ENCODE results near the gene MAP3K21.

MAP3K21 gene

DNA sequence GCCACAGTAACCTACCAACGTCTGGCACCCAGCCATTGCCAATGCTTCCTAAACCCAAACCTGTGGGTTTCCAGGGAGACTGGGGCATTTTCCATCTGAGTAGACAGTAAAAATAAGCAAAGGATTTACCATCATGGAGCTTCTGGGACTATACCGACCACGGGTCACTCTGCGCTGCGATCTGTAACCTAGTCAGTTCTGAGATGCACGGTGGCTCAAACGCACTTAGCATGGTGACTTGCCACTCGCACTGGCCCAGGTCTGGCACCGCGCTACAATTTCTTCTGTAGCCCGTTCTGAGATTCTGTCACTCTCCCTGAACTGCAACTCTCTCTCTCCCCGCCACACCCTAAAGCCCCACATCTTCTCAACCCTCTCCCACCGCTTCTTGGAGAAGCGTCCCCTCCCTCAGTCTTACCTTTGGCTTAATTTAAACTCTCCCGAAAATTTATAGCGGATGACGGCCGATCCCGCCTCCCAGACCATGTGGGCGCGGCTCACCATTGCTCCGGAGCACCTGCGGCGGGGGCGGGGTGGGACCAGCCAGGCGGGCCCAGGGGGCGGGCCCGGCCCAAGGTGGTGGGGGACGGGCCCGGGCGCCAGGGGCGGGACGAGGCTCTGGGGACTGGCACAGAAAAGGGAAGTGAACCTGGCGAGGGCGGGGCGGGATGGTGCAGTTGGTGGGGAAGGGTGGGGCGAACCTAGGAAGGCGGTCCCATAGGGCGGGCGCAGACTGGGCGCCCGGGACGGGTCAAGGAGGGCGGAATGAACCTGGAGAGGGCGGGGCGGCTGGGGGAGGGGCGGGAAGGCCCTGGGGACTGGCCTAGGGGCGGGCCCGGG is 493 bp upstream of the MAP3K21 start:
- DNase-seq = no peak

DNA sequence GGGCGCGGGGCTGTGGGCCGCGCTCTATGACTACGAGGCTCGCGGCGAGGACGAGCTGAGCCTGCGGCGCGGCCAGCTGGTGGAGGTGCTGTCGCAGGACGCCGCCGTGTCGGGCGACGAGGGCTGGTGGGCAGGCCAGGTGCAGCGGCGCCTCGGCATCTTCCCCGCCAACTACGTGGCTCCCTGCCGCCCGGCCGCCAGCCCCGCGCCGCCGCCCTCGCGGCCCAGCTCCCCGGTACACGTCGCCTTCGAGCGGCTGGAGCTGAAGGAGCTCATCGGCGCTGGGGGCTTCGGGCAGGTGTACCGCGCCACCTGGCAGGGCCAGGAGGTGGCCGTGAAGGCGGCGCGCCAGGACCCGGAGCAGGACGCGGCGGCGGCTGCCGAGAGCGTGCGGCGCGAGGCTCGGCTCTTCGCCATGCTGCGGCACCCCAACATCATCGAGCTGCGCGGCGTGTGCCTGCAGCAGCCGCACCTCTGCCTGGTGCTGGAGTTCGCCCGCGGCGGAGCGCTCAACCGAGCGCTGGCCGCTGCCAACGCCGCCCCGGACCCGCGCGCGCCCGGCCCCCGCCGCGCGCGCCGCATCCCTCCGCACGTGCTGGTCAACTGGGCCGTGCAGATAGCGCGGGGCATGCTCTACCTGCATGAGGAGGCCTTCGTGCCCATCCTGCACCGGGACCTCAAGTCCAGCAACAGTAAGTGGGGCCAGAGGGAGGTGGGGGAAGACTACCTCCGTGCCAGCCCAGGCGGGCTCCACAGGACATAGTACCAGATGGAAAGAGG is 808 bp downstream of the MAP3K21 start:
- no peak for DNase-seq

DNA sequence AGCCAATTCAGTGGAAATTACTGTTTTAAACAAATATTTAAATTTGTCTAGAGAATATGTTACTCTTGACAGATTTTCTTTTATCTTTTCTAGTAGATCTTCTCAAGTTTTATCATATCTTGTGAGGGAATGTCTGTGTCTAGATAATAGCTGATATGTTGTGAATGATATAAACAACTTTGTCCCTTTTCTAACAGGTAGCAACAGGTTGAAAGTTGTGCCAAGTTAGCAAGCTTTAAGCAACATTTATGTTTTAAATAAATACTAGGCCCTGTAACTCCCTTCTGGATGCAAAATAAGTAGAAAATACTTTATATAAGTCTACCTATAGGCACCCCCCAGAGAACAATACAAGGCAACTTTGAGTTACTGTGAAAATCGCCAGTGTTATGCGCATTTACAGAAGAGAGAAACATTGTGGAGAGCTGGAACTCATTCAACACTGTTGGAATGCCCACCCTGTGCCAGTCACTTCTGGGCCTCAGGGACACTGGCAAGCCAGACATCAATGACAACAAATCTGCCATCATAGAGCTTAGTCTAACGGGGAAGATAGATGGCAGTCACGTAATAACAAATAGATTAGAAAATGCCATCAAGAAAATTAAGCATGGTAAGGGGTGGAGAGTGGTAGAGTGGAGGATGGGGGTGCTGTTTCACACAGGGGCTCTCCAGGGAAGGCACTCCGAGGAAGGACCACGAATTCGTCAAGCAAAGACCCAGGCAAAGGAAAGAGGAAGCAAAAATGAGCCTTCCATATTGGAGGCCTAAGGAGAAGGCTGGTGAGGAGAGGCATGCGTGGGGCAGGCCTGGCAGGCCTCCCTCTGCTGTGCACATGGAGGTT is 4.4 kb downstream of the MAP3K21 start:
- DNase-seq = no peak

DNA sequence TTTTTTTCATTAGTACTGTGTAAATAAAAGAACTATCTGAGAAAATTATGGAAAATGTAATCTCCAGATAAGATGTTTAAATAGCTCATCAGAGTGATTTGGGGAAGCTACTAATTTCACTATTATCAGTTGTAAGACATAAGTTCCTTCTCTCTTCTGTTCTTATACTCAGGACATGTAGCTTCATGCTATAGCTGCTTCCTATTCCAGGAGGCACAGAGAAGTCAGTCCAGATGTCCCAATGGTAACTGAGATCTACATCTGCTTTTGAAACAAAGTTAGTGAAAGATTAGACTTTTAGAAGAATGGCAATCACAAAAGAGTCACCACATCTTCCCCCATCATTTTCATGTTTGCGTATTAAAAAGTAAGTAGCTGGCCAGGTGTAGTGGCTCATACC is 5.6 kb downstream of the MAP3K21 start:
- no peak for DNase-seq

GRCh38 chr1:233334092-233334491 is 6.6 kb downstream of the MAP3K21 start:
- DNase-seq = no peak

- no peak for DNase-seq
Observed at GRCh38 chr1:233336554-233337456, 9.3 kb downstream of the MAP3K21 start.

DNA sequence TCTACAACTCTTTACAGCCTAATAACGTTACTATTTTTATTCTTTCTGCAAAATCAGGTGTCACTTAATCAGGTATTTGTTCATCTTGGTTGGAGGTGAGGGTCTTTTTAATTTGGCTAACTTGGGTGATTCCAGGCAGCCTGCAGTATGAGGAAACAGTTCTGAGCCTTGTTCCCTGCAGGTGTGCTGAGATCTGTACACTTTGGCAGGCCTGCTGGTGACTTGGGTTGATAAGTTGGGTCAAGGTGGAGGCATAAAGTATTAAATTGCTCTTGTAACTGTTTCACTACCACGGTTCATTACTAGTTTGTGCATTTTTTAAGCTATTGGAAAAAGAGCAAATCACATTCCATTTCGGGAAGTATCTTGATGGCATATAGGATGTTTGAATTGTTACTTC is 10.0 kb downstream of the MAP3K21 start:
- no peak for DNase-seq

- DNase-seq = no peak
Observed at GRCh38 chr1:233338102-233338501, 10.6 kb downstream of the MAP3K21 start.

- no peak for DNase-seq
Observed at GRCh38 chr1:233340031-233340555, 12.6 kb downstream of the MAP3K21 start.

- DNase-seq = no peak
Observed at GRCh38 chr1:233340966-233341516, 13.5 kb downstream of the MAP3K21 start.

DNA sequence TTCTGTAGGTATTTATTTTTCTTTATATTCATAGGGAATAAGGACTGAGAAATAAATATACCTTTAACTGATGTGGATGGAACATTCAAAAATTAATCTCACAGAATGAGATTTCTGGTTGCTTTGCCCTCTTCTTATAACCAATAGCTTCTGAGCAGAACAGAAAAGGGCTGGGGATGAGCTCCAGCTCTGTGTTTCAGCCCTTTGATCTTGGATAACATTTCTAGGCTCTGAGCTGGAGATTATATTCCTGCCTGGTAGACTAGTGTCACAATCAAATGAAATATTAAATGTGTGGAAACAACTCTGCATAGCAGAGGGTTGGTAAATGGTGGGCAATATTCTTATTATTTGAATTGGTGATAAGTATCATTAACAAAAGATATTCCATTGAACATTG is 14.6 kb downstream of the MAP3K21 start:
- DNase-seq = no peak

DNA sequence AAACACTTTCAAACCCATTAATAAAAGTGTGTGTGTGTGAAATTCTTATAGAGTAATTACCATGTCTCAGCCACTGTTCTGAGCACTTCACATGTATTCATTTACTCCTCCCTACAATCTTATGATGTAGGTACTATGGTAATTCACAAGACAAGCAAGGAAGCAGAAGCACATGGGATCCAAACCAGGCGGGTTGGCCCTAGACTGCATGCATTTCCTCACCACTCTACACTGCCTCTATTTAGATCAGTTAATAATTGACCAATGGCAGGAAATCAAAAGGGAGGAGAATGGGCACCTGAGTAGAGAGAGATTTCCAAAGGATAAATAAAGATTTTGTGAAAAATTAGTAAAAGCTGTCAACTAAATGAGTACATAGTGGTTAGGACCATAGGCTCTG is 15.7 kb downstream of the MAP3K21 start:
- DNase-seq = no peak

GRCh38 chr1:233347338-233347737 is 19.8 kb downstream of the MAP3K21 start:
- no peak for DNase-seq

GRCh38 chr1:233349137-233349536 is 21.6 kb downstream of the MAP3K21 start:
- no peak for DNase-seq

DNA sequence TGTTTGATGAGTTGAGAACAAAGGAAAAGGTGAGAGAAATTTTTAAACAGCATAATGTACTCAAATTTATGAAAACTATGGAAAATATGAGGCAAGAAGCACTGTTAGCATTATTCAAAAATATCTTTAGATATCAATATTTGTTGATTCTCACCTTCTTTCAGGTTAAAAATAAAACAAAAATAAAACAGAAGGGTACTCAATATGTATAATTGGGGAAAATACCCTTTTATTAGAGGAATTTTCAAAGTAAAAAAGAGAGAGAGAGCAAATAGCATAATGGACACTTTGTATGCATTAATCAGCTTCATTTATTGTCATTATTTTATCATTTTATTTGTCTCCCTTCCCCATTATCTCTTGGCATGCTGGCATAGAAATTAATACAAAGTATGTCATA is 27.5 kb downstream of the MAP3K21 start:
- DNase-seq = no peak

DNA sequence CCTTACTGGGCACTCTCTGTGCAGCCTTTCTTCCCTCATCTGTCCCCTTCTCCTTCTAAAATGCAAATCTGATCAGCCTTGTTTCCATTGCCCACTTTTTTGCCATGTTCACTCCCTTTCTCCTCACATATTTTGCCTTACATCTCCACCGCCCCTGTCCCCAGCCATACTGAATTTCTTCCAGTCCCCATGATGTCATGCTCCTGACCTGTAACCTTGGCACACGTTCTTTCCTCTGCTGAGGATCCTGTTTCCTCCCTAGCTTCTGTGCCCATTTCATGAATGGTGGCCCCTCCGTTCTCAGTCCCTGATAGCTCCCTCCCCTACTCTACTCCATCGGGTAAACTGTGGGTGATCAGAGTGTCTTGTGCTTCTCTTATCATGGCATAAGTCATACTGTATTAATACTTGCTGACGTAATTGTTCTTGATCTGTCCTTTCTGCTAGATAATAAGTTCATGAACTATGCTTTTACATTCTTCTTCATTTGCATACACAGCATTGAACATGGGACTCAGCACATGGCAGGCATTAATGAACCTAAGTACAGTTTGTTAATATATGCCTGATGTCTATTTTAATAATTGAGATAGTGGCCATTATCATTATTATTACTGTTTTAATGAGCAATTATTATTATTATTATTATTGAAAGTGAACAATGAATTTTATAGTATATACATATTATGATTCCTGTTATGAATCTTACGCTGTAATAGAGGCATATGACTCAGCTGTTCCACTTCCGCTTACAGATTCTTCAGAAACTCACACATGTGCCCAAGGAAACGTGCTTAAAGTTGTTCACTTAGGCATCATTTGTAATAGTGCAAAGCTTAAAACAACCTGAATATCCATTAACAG is 28.5 kb downstream of the MAP3K21 start:
- no peak for DNase-seq

DNA sequence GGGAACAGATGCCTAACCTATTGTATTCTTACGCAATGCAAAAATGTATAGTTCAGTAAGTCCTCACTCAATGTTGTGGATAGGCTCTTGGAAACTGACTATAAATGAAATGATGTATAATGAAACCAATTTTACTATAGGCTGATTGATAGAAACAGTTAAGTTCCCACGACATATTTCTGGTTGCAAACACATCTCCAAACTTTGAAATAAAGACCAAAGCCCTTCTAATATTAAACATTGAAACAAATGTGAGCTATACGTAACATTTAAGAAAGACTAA is 29.1 kb downstream of the MAP3K21 start:
- no peak for DNase-seq

DNA sequence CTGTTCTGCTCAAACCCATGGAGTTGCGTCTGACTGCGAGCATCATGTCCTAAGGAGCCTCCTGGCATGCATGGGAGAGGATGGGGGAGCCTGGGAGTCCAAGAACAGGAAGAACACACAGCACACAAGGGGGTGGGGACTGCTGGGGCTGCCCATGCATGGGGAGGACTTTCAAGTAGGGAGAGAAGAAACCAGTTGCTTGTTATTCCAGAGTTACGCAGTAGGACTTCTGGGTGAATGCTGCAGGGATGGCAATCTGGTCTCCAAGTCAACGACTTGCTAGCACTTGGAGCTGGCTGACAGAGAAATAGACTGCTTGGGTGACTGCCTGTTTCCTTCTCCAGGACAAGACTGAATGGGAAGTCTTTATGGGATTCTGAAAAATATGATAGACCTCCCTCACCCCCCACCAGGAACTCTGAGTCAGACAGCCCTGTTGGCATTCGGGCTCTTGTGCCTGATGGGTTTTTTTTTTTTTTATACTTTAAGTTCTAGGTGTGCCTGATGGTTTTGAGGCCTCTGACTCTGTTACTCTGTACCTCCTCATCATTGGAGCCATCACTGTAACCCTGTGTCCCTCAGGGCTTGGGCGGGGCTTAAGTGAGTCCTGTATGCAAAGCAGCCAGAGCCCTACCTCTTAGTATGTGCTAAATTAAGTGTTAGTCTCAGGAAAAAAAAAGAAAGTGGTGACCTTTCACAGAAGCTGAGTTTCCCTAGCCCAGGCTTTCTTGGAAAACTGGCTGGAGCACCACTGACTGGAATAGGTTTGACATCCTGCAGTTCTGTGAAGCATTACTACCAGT is 30.3 kb downstream of the MAP3K21 start:
- DNase-seq = no peak

GRCh38 chr1:233359431-233359830 is 31.9 kb downstream of the MAP3K21 start:
- DNase-seq = no peak

- DNase-seq = no peak
Observed at GRCh38 chr1:233359905-233360304, 32.4 kb downstream of the MAP3K21 start.

Data from NCI-H1417 treated with DMSO at 0.1 percent for 48 hours (cell line).